Raji (cell line): ENCODE data around the gene CCDC159.

Experiments
- POLR2A ChIP-seq: IDR thresholded peaks from 2 replicates; pipeline ENCODE4 v1.6.1; 2011; ENCODE audit warnings: low read depth, low read length, control low read depth; ENCODE audit not compliant: insufficient read depth

CCDC159 gene

GRCh38 chr19:11400798-11401197 lies 54.5 kb downstream of the CCDC159 start:
- no peak for TF ChIP-seq POLR2A

GRCh38 chr19:11401808-11402543 lies 55.7 kb downstream of the CCDC159 start:
- TF ChIP-seq POLR2A: no peak
